GM21447 (cell line): Measurements from ENCODE around the gene DVL1.
"Not testable (repeated sequence)": the region's sequence is repeated elsewhere in the genome, so short reads cannot be mapped to it uniquely, and the experiment has no call there.

Experiments used
- ATAC-seq: cut with Tn5 transposase; IDR thresholded peaks from one replicate; pipeline ENCODE4 v1.9.1; 2021; ENCODE audit not compliant: unreplicated experiment

Gene DVL1

DNA sequence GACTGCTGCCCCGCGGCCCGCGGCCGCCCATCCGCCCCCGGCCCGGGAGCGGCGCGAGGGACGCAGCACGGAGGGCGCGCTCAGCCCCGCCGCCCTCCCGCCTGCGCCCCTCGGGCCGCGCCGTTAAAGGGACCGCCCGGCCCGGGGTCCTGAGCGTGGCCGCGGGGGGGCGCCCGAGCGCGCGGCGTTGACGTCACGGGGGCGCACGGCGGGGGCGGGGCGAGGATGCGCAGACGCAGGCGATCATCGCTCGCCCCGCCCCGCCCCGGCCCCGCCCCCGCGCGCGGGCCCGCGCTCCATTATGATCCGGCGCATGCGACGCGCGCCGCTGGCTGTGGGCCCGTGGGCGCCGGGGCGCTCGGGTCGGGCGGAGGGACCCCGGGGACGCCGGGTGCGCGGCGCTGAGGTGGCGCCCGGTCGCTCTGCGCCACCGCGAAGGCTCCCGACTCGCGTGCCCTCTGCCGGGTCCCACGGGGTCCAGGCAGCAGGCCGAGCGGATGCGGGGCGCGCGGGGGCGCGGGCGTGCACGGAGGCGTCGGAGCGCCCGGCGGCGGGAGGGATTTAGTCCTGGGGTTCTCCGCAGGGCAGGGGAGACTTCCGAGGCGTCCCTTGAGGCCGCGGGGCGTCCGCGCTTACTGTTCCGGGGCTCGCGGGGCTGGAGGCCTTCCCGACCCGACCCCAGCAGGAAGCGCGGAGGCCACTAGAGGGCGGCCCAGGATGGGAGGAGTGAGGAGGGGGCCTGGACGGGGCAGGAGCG is at the start of gene DVL1:
TSS of gene DVL1 (minus strand) at position 163 of the 757 bp plus-strand sequence. CDS start 353 bp downstream, outside the sequence.
- ATAC-seq: peak; percentile 45

- peak; percentile 2 for ATAC-seq
Observed at GRCh38 chr1:1398677-1399186, 49.5 kb upstream of the DVL1 start.

- no peak for ATAC-seq
Observed at GRCh38 chr1:1397839-1398523, 48.8 kb upstream of the DVL1 start.

GRCh38 chr1:1395166-1395565 is 45.9 kb upstream of the DVL1 start:
- ATAC-seq: no peak

- no peak for ATAC-seq
Observed at GRCh38 chr1:1394116-1394515, 44.9 kb upstream of the DVL1 start.

- ATAC-seq: no peak
Observed at GRCh38 chr1:1393428-1393827, 44.2 kb upstream of the DVL1 start.

- ATAC-seq: no peak
Observed at GRCh38 chr1:1393014-1393413, 43.8 kb upstream of the DVL1 start.

- no peak for ATAC-seq
Observed at GRCh38 chr1:1391225-1391624, 42.0 kb upstream of the DVL1 start.

DNA sequence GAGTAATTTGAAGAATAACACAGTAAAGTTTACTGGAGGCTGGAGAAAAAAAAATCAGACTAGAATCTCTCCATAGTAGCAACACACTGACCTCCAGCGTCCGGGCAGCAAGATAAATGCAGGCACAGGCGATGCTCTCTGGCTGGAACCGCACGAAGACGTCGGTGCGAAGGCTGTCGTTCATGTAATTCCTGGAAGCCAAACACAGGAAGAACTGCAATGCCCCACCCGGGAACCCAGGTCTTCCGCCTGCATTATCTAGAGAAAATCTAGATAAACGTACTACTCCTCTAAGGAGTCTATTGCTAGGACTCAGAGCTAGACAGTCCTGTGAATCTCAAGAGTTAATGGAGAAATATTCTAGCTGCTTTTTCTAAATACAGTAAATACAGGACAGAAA is 41.5 kb upstream of the DVL1 start:
- no peak for ATAC-seq

GRCh38 chr1:1388078-1388472 is 38.9 kb upstream of the DVL1 start:
- no peak for ATAC-seq

DNA sequence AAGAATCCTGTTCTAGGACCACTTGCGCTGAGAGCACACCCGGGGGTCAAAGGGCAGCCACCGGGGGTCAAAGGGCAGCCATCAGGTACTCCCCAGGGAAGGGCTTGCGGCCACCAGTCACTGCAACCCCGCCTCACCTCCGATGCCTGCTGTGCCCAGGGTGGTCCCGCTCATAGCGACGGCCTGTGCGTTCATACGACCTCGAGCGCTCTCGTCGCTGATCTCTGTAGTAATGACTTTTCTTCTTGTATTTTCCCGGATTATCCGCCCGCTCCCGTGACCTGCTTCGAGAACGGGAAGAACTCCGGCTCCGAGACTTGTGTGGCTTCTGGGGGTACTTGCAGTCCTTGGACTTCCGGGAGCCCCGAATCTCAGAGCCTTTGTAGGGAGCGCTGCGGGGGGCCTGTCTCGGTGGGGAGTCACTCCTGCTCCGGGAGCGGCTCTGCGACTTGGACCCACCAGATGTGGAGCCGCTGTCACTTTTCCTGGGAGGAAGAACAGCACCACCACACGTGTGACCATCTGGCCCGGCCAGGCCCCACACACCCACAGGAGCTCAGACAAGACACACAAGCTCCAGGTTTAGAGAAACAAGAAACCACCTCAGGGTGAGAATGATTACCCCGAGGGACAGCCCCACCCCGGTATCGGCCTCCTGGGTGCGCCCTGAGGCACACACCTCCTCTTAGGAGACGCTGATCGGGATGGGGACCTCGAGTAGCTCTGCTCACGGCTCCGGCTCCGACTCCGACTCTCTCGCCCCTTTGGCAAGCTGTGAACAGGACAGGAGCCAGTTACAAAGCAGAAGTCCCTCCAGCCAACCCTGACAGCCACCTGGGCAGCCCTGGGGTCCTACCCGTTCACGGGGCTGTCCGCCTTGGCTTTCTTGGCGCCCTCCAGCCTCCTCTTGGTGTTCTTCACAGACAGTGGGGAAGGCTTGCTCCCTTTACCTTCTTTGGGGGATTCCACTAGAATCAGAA is 38.2 kb upstream of the DVL1 start:
- ATAC-seq: no peak

DNA sequence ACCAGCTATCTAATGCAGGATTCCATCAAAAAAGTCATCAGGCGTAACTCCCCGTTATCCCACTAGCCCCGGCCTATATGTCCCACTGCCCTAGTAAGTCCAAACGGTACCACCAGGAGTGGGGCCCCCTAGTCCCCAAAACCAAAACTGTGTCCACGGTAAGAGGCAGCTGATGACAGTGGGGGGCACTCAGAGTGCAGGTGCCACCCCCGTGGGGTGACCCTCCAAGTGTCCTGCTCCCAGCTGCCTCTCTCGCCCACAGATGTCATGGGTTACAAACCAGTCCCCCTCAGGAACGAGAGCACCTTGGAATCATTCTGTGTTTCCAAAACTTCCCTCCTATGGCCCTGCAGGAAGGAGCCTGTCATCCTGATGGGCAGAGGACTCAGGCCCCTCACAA is 36.7 kb upstream of the DVL1 start:
- ATAC-seq: no peak

GRCh38 chr1:1385339-1385738 is 36.1 kb upstream of the DVL1 start:
- ATAC-seq: not testable (repeated sequence)

DNA sequence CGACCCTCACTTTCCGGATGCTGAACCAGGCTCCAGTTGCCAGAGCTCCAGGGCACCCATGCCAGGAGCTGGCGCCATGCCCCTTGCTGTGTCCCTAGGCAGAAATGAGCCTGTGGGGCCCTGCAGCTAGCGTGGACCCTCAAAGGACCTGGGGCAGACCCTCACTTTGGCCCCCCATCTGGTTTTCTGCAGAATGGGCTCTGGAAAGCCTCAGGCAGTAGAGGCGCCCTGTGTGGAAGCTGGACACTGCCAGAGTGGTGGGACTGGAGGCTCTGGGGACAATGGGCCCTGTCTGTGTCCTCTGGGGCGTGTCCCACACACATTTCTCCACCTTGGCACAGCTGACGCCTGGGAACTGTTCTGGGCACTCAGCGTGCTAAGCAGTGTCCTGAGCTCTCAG is 32.1 kb upstream of the DVL1 start:
- no peak for ATAC-seq

DNA sequence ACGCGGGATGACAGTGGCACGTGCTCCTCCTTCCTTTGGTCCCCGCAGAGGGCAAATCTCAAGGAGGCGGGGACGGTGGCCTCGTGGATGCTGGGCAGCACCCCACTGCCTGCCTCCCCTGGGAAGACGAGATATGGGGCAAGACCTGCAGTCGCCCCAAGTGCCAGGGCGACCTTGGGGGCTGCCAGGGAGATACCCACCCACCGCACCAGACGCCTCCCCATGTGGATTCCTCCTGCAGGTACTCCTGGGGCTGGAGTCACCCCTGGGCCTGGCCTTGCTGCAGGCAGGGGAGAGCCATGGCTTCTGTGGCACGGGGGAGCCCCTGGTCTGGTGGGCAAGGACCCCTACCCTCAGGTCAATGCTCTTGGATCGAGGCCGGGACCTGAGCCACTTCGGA is 31.6 kb upstream of the DVL1 start:
- ATAC-seq: no peak

DNA sequence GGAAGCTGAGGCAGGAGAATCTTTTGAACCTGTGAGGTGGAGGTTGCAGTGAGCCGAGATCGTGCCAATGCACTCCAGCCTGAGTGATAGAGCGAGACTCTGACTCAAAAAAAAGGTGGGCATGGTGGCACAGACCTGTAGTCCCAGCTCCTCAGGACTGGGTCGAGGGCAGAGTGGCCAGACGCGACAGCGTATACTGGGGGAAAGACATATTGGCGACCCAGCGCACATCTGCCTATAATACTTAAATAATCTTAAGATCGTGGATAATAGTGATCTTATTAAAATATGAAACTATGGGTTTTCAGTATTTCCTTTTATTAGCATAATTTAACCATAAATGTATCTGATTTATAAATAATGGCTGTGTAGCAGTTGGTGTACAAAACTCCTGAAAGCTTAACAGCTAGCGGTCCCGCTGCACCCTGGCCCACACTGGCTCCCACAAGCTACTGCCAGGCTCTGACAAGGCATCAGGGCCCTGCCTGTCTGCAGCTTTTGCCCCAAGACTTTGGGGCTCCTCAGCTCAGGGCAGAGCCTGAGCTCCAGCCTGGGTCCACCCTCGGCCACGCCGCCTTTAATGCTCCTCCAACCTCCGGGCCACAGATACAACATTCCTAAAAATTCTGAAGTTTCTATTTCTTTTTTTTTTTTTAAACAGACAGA is 28.5 kb upstream of the DVL1 start:
- no peak for ATAC-seq

DNA sequence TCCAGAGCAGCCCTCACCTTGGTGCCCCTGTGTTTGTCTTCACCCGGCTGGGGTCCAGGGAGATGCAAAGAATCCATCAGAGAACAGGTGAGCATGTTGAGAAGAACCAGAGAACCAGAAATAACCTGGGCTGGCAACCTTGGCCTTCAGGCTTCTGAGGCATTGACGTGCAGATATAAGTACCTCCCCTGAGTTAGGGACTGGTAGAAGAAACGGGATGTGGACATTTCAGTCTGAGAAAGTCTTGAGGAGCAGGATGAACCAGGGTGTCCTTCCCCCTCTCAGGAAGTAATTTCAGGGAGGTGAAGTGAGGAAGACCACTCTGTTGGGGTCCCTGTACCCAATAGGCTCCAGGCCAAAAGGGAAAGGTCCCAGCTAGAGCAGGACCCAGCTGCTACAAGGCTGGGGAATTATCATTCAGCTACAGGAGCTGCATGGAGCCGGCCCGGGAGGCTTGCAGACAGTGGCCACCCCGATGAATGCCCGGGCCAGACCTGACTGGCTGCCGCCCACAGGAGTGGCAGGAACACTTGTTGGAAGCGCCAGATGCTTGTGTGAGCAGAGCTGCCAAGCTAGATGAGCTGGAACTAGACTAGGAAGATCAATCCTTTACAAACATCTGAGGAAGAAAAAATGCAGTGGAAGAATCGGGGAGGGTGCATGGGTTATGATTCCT is 27.5 kb upstream of the DVL1 start:
- ATAC-seq: no peak

GRCh38 chr1:1374929-1375662 is 25.9 kb upstream of the DVL1 start, which contains the start of gene AURKAIP1:
Gene AURKAIP1 (minus strand): TSS chr1:1375207. CDS start chr1:1374756, 451 bp downstream.
- peak; percentile 85 for ATAC-seq

- ATAC-seq: no peak
Observed at GRCh38 chr1:1374589-1374928, 25.3 kb upstream of the DVL1 start.
